Activated CD4-positive, alpha-beta T cell treated with anti-CD3 and anti-CD28 coated beads for 36 hours (primary cell): Measurements from ENCODE around the gene SLC38A1. TPM values are rescaled to one million over a fixed set of nuclear protein-coding genes. Genes with fewer than 3 reads are reported as not detected.
"Not testable (repeated sequence)": the region's sequence is repeated elsewhere in the genome, so short reads cannot be mapped to it uniquely, and the experiment has no call there.

Experiments
- ATAC-seq: fragments of 200-7000 bp; cut with Tn5 transposase; one replicate; pipeline ENCODE4 v1.10.0; 2021; ENCODE audit warnings: mild to moderate bottlenecking, moderate library complexity
- CTCF ChIA-PET: fragments of 350-600 bp; sonication (Branson Sonifier 250); formaldehyde crosslinking; loops from one replicate; lab custom pipeline; 2021; ENCODE audit warnings: antibody characterized with exemption; lab: Charles Lee
- POLR2A ChIA-PET: fragments of 350-600 bp; sonication (Branson Sonifier 250); formaldehyde crosslinking; loops from one replicate; lab custom pipeline; 2021; ENCODE audit warnings: antibody characterized with exemption, inconsistent platforms; lab: Charles Lee
- DNase-seq: peaks from one replicate; pipeline ENCODE4 v3.0.0-alpha.2; 2020
- H3K27ac Mint-ChIP-seq: one replicate; pipeline ENCODE4 v1.8.0; 2021; ENCODE audit warnings: mixed read lengths
- H3K27me3 Mint-ChIP-seq: one replicate; pipeline ENCODE4 v1.8.0; 2021; ENCODE audit warnings: mixed read lengths
- H3K36me3 Mint-ChIP-seq: one replicate; pipeline ENCODE4 v1.8.0; 2021; ENCODE audit warnings: low read depth, mixed read lengths
- H3K4me1 Mint-ChIP-seq: one replicate; pipeline ENCODE4 v1.8.0; 2021; ENCODE audit warnings: mixed read lengths
- H3K4me3 Mint-ChIP-seq: one replicate; pipeline ENCODE4 v1.8.0; 2021; ENCODE audit warnings: mild to moderate bottlenecking, moderate library complexity, mixed read lengths
- H3K9me3 Mint-ChIP-seq: one replicate; pipeline ENCODE4 v1.8.0; 2021; ENCODE audit warnings: low read depth, mixed read lengths
- intact Hi-C, 2 experiments: fragments of 100-400 bp; cut with DNase I in 1 of 2; cut with micrococcal nuclease in 1 of 2; formaldehyde crosslinking; loops; one replicate each; pipeline versions ENCODE4 v1.14.2 to v1.15.1; 2022 to 2024; cut with DNase I, micrococcal nuclease
- total RNA-seq, 2 experiments: library from RNA; stranded (reverse); gene quantifications; one replicate each; pipeline ENCODE4 v1.2.3, GENCODE V29; 2021

Gene SLC38A1
- total RNA-seq, 2 experiments from 2014 or later, result 167 to 180 TPM

- H3K27ac Mint-ChIP-seq, ATAC-seq, CTCF ChIA-PET, POLR2A ChIA-PET, H3K4me3 Mint-ChIP-seq, intact Hi-C loops, H3K4me1 Mint-ChIP-seq, DNase-seq, H3K27me3 Mint-ChIP-seq: not testable (repeated sequence)
- peaks cover 31% of the 10 kb centered on the region for H3K36me3 Mint-ChIP-seq
- H3K9me3 Mint-ChIP-seq, result peaks cover 43% of the 10 kb centered on the region
Measured at GRCh38 chr12:46285177-46285576, 16.3 kb upstream of the SLC38A1 start.

GRCh38 chr12:46282829-46283228 is 14.0 kb upstream of the SLC38A1 start:
- ATAC-seq, result no peak
- CTCF ChIA-PET, result interaction anchor here (1.0 kb wide), 1 partner anchor 158 kb away, joined by 3 read pairs; no protein-coding TSS in a partner anchor
- Mint-ChIP-seq H3K9me3 (peaks cover 38% of the 10 kb centered on the region), H3K27ac (no peak overlapping the region), H3K4me3 (no peak overlapping the region), H3K27me3 (no peaks in the 10 kb centered on the region), H3K4me1 (no peaks in the 10 kb centered on the region), H3K36me3 (peaks cover 31% of the 10 kb centered on the region)
- POLR2A ChIA-PET, result no interaction called here
- DNase-seq, result no peak
- intact Hi-C loops, result no loop called here

GRCh38 chr12:46276756-46277155 is 7.9 kb upstream of the SLC38A1 start:
- POLR2A ChIA-PET, result no interaction called here

GRCh38 chr12:46271863-46272262 is 3.0 kb upstream of the SLC38A1 start:
- intact Hi-C loops, result no loop called here
- Mint-ChIP-seq H3K36me3 (peaks cover 9% of the 10 kb centered on the region), H3K27me3 (no peaks in the 10 kb centered on the region), H3K4me1 (peaks cover 26% of the 10 kb centered on the region), H3K9me3 (no peaks in the 10 kb centered on the region), H3K4me3 (no peak overlapping the region), H3K27ac (no peak overlapping the region)
- ChIA-PET CTCF (interaction anchor here (0.8 to 1.2 kb wide), 4 partner anchors 16 to 199 kb away, joined by 3 to 4 read pairs (median 3); no protein-coding TSS in a partner anchor), POLR2A (interaction anchor here (0.6 to 1.6 kb wide), 3 partner anchors 57 to 374 kb away, joined by 3 to 7 read pairs (median 3); no protein-coding TSS in a partner anchor)
- DNase-seq (no peak), ATAC-seq (no peak)

More at GRCh38 chr12:46276756-46277155, 7.9 kb upstream of the SLC38A1 start:
- H3K4me3 Mint-ChIP-seq, result no peak overlapping the region
- peaks cover 11% of the 10 kb centered on the region for H3K4me1 Mint-ChIP-seq
- DNase-seq, result no peak
- H3K9me3 Mint-ChIP-seq, result no peaks in the 10 kb centered on the region
- no peak for ATAC-seq
- peaks cover 10% of the 10 kb centered on the region for H3K36me3 Mint-ChIP-seq
- no peaks in the 10 kb centered on the region for H3K27me3 Mint-ChIP-seq
- CTCF ChIA-PET, result interaction anchor here (0.7 to 1.0 kb wide), 2 partner anchors 35 to 380 kb away, joined by 3 read pairs; no protein-coding TSS in a partner anchor
- intact Hi-C loops, result no loop called here
- no peak overlapping the region for H3K27ac Mint-ChIP-seq

GRCh38 chr12:46269429-46270241 is 792 bp upstream of the SLC38A1 start:
- Mint-ChIP-seq H3K27ac (no peak overlapping the region), H3K27me3 (no peaks in the 10 kb centered on the region), H3K9me3 (no peaks in the 10 kb centered on the region), H3K36me3 (no peaks in the 10 kb centered on the region), H3K4me1 (peaks cover 26% of the 10 kb centered on the region), H3K4me3 (no peak overlapping the region)
- intact Hi-C loops, result loop anchor here (1.0 to 5.0 kb wide), 13 partner anchors 54 to 1543 kb away; partner anchors contain the start of gene ARID2 (in 2 of the 2)
- ATAC-seq (peak; percentile 57), DNase-seq (peak; percentile 88)
- CTCF ChIA-PET, result interaction anchor here (0.6 to 3.1 kb wide), 12 partner anchors 33 to 543 kb away, joined by 3 to 10 read pairs (median 4); no protein-coding TSS in a partner anchor
- POLR2A ChIA-PET, result interaction anchor here (0.6 to 3.2 kb wide), 19 partner anchors 9 to 1305 kb away, joined by 3 to 88 read pairs (median 4); partner anchors contain the start of gene SCAF11

- intact Hi-C loops, result loop anchor here (1.0 to 5.0 kb wide), 14 partner anchors 50 to 1544 kb away; partner anchors contain the start of genes ARID2 (in 2 of the 2) and SCAF11 (in 2 of the 2)
- peaks cover 9% of the 10 kb centered on the region for H3K36me3 Mint-ChIP-seq
- no peak overlapping the region for H3K4me3 Mint-ChIP-seq
- H3K27me3 Mint-ChIP-seq, result no peaks in the 10 kb centered on the region
- ATAC-seq (peak; percentile 7), DNase-seq (no peak)
- H3K4me1 Mint-ChIP-seq, result peaks cover 35% of the 10 kb centered on the region
- no peaks in the 10 kb centered on the region for H3K9me3 Mint-ChIP-seq
- H3K27ac Mint-ChIP-seq, result no peak overlapping the region
- POLR2A ChIA-PET, result interaction anchor here (1.2 to 3.2 kb wide), 3 partner anchors 51 to 58 kb away, joined by 3 to 88 read pairs (median 9); no protein-coding TSS in a partner anchor
- CTCF ChIA-PET, result interaction anchor here (1.0 to 3.1 kb wide), 3 partner anchors 53 to 114 kb away, joined by 3 to 10 read pairs (median 5); no protein-coding TSS in a partner anchor
Measured at GRCh38 chr12:46267825-46268582, 839 bp downstream of the SLC38A1 start.

GRCh38 chr12:46267575-46267824 is 1.3 kb downstream of the SLC38A1 start:
- H3K4me3 Mint-ChIP-seq, result no peak overlapping the region
- peaks cover 39% of the 10 kb centered on the region for H3K4me1 Mint-ChIP-seq
- H3K27me3 Mint-ChIP-seq, result no peaks in the 10 kb centered on the region
- ATAC-seq (no peak), DNase-seq (peak; percentile 66)
- peaks cover 13% of the 10 kb centered on the region for H3K36me3 Mint-ChIP-seq
- ChIA-PET CTCF (no interaction called here), POLR2A (no interaction called here)
- no peaks in the 10 kb centered on the region for H3K9me3 Mint-ChIP-seq
- no peak overlapping the region for H3K27ac Mint-ChIP-seq
- intact Hi-C loops, result loop anchor here (1.0 to 5.0 kb wide), 8 partner anchors 49 to 1545 kb away; partner anchors contain the start of genes ARID2 (in 1 of the 2) and SCAF11 (in 1 of the 2)

- Mint-ChIP-seq H3K36me3 (peaks cover 14% of the 10 kb centered on the region), H3K27ac (no peak overlapping the region), H3K9me3 (no peaks in the 10 kb centered on the region), H3K4me1 (peaks cover 36% of the 10 kb centered on the region), H3K27me3 (no peaks in the 10 kb centered on the region), H3K4me3 (no peak overlapping the region)
- intact Hi-C loops, result loop anchor here (1.0 to 5.0 kb wide), 9 partner anchors 36 to 1545 kb away; partner anchors contain the start of genes ARID2 (in 1 of the 2) and SCAF11 (in 1 of the 2)
- peak; percentile 9 for ATAC-seq
- POLR2A ChIA-PET, result interaction anchor here (0.7 to 1.8 kb wide), 6 partner anchors 33 to 142 kb away, joined by 3 to 16 read pairs (median 4); no protein-coding TSS in a partner anchor
- peak; percentile 73 for DNase-seq
- CTCF ChIA-PET, result interaction anchor here (0.7 to 1.0 kb wide), 2 partner anchors 49 to 55 kb away, joined by 3 to 4 read pairs; no protein-coding TSS in a partner anchor
Measured at GRCh38 chr12:46266869-46267574, 1.8 kb downstream of the SLC38A1 start.

GRCh38 chr12:46266382-46266791 is 2.5 kb downstream of the SLC38A1 start:
- peaks cover 30% of the 10 kb centered on the region for H3K4me1 Mint-ChIP-seq
- ChIA-PET POLR2A (interaction anchor here (0.6 to 1.8 kb wide), 7 partner anchors 32 to 1007 kb away, joined by 3 to 16 read pairs (median 4); no protein-coding TSS in a partner anchor), CTCF (interaction anchor here (0.7 to 1.0 kb wide), 2 partner anchors 49 to 54 kb away, joined by 3 to 4 read pairs; no protein-coding TSS in a partner anchor)
- no peak overlapping the region for H3K27ac Mint-ChIP-seq
- DNase-seq, result peak; percentile 58
- no peaks in the 10 kb centered on the region for H3K27me3 Mint-ChIP-seq
- no peaks in the 10 kb centered on the region for H3K9me3 Mint-ChIP-seq
- ATAC-seq, result no peak
- intact Hi-C loops, result loop anchor here (1.0 to 5.0 kb wide), 7 partner anchors 35 to 1546 kb away; partner anchors contain the start of genes ARID2 (in 1 of the 2) and SCAF11 (in 1 of the 2)
- H3K4me3 Mint-ChIP-seq, result no peak overlapping the region
- peaks cover 15% of the 10 kb centered on the region for H3K36me3 Mint-ChIP-seq

GRCh38 chr12:46265734-46266133 is 3.1 kb downstream of the SLC38A1 start:
- CTCF ChIA-PET, result no interaction called here
- Mint-ChIP-seq H3K36me3 (peaks cover 17% of the 10 kb centered on the region), H3K27ac (no peak overlapping the region), H3K4me3 (no peak overlapping the region), H3K27me3 (no peaks in the 10 kb centered on the region), H3K4me1 (peaks cover 23% of the 10 kb centered on the region), H3K9me3 (no peaks in the 10 kb centered on the region)
- ATAC-seq (no peak), DNase-seq (peak; percentile 51)
- POLR2A ChIA-PET, result interaction anchor here (0.6 to 1.8 kb wide), 4 partner anchors 51 to 1008 kb away, joined by 4 to 16 read pairs (median 4); no protein-coding TSS in a partner anchor
- intact Hi-C loops, result loop anchor here (1.0 to 5.0 kb wide), 7 partner anchors 34 to 1547 kb away; partner anchors contain the start of genes ARID2 (in 1 of the 2) and SCAF11 (in 1 of the 2)
